ENCODE measurements around the gene TUBGCP5. TPM values are rescaled to one million over a fixed set of nuclear protein-coding genes. Genes with fewer than 3 reads are reported as not detected.

The TUBGCP5 gene
- total and polyA plus RNA-seq, 2 of the 4 experiments (the other 2 are of a cell fraction) = 13.0 to 19.4 TPM

- no TSS peak for BruUV-seq (replicated peaks)
- no peak for ATAC-seq (ENCODE audit: low read depth)
- Histone ChIP-seq H3K27ac (ENCODE audit: insufficient read depth, low read length) (no peak overlapping the region), H3K23ac (ENCODE audit: low read depth, low read length) (no peak overlapping the region), H4K91ac (ENCODE audit: insufficient read depth, low read depth, low read length) (no peak overlapping the region), H3K9me3 (ENCODE audit: control insufficient read depth, insufficient read depth, low read length) (no peaks in the 10 kb centered on the region), H3K79me1 (ENCODE audit: low read depth in 1 of 2, low read length in 2 of 2) (no peaks in the 10 kb centered on the region), H3K4me2 (ENCODE audit: low read depth, low read length) (no peak overlapping the region), H3K4ac (ENCODE audit: low read depth, low read length) (no peak overlapping the region), H3K9me1 (ENCODE audit: insufficient read depth, low read length) (no peaks in the 10 kb centered on the region), H2AK5ac (ENCODE audit: low read depth, low read length) (no peak overlapping the region), H2AK9ac (replicated peaks; ENCODE audit: low read depth, low read length, poor library complexity) (no peak overlapping the region), H2AFZ (replicated peaks; ENCODE audit: low read length, poor library complexity) (no peak overlapping the region), H3K56ac (ENCODE audit: extremely low read depth, insufficient read depth, low read length) (no peak overlapping the region), H3K9ac (ENCODE audit: low read depth, low read length) (no peak overlapping the region), H4K8ac (ENCODE audit: low read depth in 2 of 2, low read length in 2 of 2) (no peak overlapping the region), H3K4me1 (ENCODE audit: control insufficient read depth, insufficient read depth, low read length) (no peaks in the 10 kb centered on the region), H3K18ac (ENCODE audit: low read depth, low read length) (no peak overlapping the region), H3K14ac (replicated peaks; ENCODE audit: low read depth, low read length) (no peak overlapping the region), H3K27me3 (ENCODE audit: control insufficient read depth, insufficient read depth, low read length) (no peaks in the 10 kb centered on the region), H2BK120ac (ENCODE audit: low read depth, low read length) (no peak overlapping the region), H3K4me3 (ENCODE audit: insufficient read depth, low read depth, low read length) (no peak overlapping the region), H4K5ac (ENCODE audit: low read depth, low read length) (no peak overlapping the region), H2BK20ac (ENCODE audit: low read depth, low read length) (no peak overlapping the region), H3K36me3 (ENCODE audit: control insufficient read depth, insufficient read depth, low read length) (no peaks in the 10 kb centered on the region), H2BK5ac (ENCODE audit: low read depth, low read length, poor library complexity, severe bottlenecking) (no peak overlapping the region), H4K20me1 (ENCODE audit: insufficient read depth, low read length) (no peaks in the 10 kb centered on the region), H2BK15ac (ENCODE audit: low read depth, low read length) (no peak overlapping the region)
- CTCF ChIA-PET = interaction anchor here (0.5 kb wide), 1 partner anchor 44 kb away, joined by 5 read pairs; no protein-coding TSS in a partner anchor
- dilution Hi-C loops (cut with HindIII; ENCODE audit: low sequenced_read_pairs, unreplicated experiment) = no loop called here
- in situ Hi-C loops (cut with MboI; ENCODE audit: low sequenced_read_pairs) = no loop called here
- DNase-seq = no peak
- POLR2A ChIA-PET (ENCODE audit: unreplicated experiment) = no interaction called here
- intact Hi-C loops (cut with micrococcal nuclease) = no loop called here
- TF ChIP-seq MAZ (IDR thresholded peaks at IDR 0.05; ENCODE audit: borderline replicate concordance, low read depth, low read length) = no peak
- no peak for TF ChIP-seq MXI1 (IDR thresholded peaks at IDR 0.05; ENCODE audit: borderline replicate concordance, low read depth, low read length)
- TF ChIP-seq RAD21 (IDR thresholded peaks at IDR 0.05; ENCODE audit: low read length) = no peak
- TF ChIP-seq CEBPB (IDR thresholded peaks at IDR 0.05; ENCODE audit: low read depth, low read length) = no peak
- TF ChIP-seq SMC3 (IDR thresholded peaks at IDR 0.05; ENCODE audit: low read depth, low read length) = no peak
- no peak for TF ChIP-seq FOS (IDR thresholded peaks at IDR 0.05; ENCODE audit: low read depth, low read length)
- TF ChIP-seq ELK1 (IDR thresholded peaks at IDR 0.05; ENCODE audit: borderline replicate concordance, low read depth, low read length) = no peak
- TF ChIP-seq RFX5 (IDR thresholded peaks at IDR 0.05; ENCODE audit: low read depth, low read length) = no peak
Measured at GRCh38 chr15:23057707-23058106, 18.3 kb upstream of the TUBGCP5 start.

All from IMR-90 (cell line).